GM21381 (cell line): ENCODE data around the gene TIMM9.
"Not testable (repeated sequence)": the region's sequence is repeated elsewhere in the genome, so short reads cannot be mapped to it uniquely, and the experiment has no call there.

Experiments used
- ATAC-seq: cut with Tn5 transposase; IDR thresholded peaks from one replicate; pipeline ENCODE4 v1.9.1; 2021; ENCODE audit warnings: mild to moderate bottlenecking, moderate library complexity; ENCODE audit not compliant: unreplicated experiment

Gene TIMM9

GRCh38 chr14:58398895-58399294 is 28.4 kb downstream of the TIMM9 start:
- ATAC-seq, result no peak

DNA sequence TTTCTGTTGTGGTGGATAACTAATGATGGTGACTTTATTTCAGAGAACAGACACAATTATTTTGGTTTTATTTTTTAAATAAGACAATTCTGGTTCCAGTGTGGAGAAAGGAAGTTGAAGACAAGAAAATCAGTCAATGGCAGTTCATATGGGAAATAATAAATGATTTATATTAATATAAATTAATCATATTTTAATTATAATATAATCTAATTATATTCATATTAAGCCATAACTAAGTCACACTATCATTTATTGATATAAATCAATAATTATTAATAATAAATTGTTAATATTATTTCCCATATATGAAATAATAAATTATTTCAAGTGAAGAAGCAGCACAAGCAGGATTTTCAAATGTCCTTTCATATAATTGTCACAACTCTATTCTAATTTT is 28.8 kb downstream of the TIMM9 start:
- no peak for ATAC-seq

GRCh38 chr14:58397156-58397555 is 30.2 kb downstream of the TIMM9 start:
- ATAC-seq, result no peak

- peak; percentile 94 for ATAC-seq
Observed at GRCh38 chr14:58395812-58396788, 31.2 kb downstream of the TIMM9 start, which contains the start of gene TOMM20L. Gene TOMM20L (plus strand): TSS chr14:58395930. CDS start chr14:58395958, 28 bp downstream.

- ATAC-seq, result no peak
Observed at GRCh38 chr14:58395562-58395811, 31.8 kb downstream of the TIMM9 start.

DNA sequence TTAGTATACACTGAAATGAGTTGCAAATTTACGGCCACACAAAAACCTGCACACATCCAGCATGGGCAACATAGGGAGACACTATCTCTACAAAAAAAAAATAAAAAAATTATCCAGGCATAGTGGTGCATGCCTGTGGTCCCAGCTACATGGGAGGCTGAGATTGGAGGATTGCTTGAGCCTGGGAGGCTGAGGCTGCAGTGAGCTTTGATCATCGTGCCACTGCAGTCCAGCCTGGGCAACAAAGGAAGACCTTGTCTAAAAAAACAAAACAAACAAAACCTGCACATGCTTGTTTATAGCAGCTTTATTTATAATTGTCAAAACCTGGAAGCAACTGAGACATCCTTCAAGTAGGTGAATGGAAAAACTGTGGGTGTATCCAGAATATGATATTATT is 36.5 kb downstream of the TIMM9 start:
- ATAC-seq, result no peak

GRCh38 chr14:58376791-58377190 is 50.5 kb downstream of the TIMM9 start:
- ATAC-seq, result no peak

DNA sequence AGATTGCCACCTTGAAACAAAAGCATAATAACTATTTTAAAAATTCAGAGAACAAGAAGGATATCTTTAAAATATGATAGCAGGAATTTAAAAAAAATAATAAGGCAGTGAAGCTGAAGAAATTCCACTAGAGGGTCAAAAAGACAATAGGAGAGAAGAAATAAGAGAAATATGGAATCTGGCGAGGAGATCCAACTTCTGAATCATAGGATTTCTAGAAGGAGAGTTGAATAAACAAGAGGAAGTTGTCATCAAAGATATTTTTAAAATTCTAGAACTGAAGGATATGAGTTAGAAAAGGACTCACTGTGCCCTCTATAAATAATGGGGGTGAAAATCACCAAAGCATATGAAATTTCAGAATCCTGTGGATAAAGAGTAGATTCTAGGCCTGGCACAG is 58.4 kb downstream of the TIMM9 start:
- ATAC-seq, result no peak

GRCh38 chr14:58367296-58367695 is 60.0 kb downstream of the TIMM9 start:
- no peak for ATAC-seq

DNA sequence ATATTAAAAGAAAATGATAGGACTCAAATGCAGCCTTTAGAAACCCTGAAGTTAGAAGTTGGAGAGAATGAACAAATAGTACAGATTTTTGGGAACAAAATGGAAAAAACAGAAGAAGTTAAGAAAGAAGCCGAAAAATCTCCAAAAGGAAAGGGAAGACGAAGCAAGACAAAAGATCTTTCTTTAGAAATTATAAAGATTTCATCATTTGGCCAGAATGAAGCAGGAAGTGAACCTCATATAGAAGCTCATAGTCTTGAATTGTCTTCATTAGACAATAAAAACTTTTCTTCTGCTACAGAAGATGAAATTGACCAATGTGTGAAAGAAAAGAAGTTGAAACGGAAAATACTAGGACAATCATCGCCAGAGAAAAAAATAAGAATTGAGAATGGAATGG is 63.0 kb downstream of the TIMM9 start:
- no peak for ATAC-seq

- ATAC-seq, result no peak
Observed at GRCh38 chr14:58362798-58363412, 64.4 kb downstream of the TIMM9 start.

GRCh38 chr14:58362272-58362671 is 65.1 kb downstream of the TIMM9 start:
- not testable (repeated sequence) for ATAC-seq
